Stimulated activated naive B cell treated with anti-CD40 and anti-IgM and Interleukin-4, amounts not matched to agents 10 μg/mL and 1 μg/mL and 100 μg/mL, for 72 hours (primary cell): ENCODE data around the gene B4GALNT4.

Source experiments
- ATAC-seq, 2 donors: fragments of 150-1000 bp; cut with Tn5 transposase; replicated peaks; 2 replicates each; pipeline ENCODE4 v1.10.0; 2021; ENCODE audit warnings: moderate library complexity in 1 of 2
- DNase-seq: peaks from one replicate; pipeline ENCODE4 v3.0.0; 2021
- H3K27ac Mint-ChIP-seq: one replicate; pipeline ENCODE4 v1.8.0; 2022; ENCODE audit warnings: mild to moderate bottlenecking, mixed read lengths
- H3K27me3 Mint-ChIP-seq, 2 donors: one replicate each; pipeline ENCODE4 v1.8.0; 2022; ENCODE audit warnings: mixed read lengths in 2 of 2
- H3K36me3 Mint-ChIP-seq, 2 donors: one replicate each; pipeline ENCODE4 v1.8.0; 2022; ENCODE audit warnings: mixed read lengths in 2 of 2, mild to moderate bottlenecking in 1 of 2
- H3K4me1 Mint-ChIP-seq, 2 donors: one replicate each; pipeline ENCODE4 v1.8.0; 2022; ENCODE audit warnings: mixed read lengths in 2 of 2, mild to moderate bottlenecking in 1 of 2
- H3K4me3 Mint-ChIP-seq, 2 donors: one replicate each; pipeline ENCODE4 v1.8.0; 2022; ENCODE audit warnings: mild to moderate bottlenecking in 2 of 2, mixed read lengths in 2 of 2, moderate library complexity in 1 of 2
- H3K9me3 Mint-ChIP-seq, 2 donors: one replicate each; pipeline ENCODE4 v1.8.0; 2022; ENCODE audit warnings: mixed read lengths in 2 of 2, mild to moderate bottlenecking in 1 of 2

Gene B4GALNT4

DNA sequence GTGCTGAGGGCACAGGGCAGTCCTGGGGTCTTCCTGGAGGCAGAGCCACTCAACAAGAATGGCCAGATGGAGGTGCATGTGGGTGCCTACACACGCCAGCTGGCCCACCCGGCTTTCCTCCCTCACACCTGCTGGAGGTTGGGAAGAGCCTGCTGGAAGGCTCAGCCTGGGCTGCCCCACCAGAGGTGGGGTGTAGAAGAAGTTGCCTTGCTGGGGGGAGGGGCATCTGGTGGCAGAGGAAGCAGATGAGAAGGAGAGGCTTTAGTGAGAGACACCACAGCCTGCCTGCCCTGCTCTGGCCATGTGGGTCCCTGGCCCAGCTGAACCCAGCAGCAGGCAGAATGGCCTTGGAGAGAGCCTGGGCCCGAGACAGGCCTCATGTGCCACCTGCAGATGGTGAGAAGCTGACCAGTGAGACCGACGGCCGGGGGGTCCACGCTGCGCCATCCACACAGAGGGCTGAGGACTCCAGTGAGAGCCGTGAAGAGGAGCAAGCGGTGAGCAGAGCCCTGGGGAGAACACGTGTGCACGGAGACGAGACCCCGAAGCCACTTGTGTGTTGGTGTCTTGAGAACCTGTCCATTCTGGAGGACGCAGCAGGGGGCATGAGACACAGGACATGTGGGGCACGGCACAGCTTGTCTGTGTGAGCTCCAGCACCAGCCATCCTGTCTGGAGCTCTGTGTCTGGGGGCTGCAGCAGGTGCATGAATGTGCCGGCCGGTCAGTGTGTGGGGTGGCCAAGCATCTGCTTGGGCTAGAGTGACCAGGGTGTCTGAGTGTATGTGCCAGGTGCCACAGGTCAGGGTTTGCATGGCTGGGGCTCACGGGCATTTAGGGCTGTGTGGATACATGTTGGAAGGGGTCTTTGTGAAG is 2.7 kb downstream of the B4GALNT4 start:
- Mint-ChIP-seq H3K27me3 (peaks cover 41 to 46% of the 10 kb centered on the region in 2 donors), H3K27ac (peak overlapping the region; percentile 9), H3K9me3 (no peaks in the 10 kb centered on the region), H3K36me3 (peaks cover 0 to 2% of the 10 kb centered on the region in 2 donors), H3K4me1 (peaks cover 7 to 27% of the 10 kb centered on the region in 2 donors), H3K4me3 (no peak overlapping the region)
- DNase-seq, result no peak
- no peak for ATAC-seq

DNA sequence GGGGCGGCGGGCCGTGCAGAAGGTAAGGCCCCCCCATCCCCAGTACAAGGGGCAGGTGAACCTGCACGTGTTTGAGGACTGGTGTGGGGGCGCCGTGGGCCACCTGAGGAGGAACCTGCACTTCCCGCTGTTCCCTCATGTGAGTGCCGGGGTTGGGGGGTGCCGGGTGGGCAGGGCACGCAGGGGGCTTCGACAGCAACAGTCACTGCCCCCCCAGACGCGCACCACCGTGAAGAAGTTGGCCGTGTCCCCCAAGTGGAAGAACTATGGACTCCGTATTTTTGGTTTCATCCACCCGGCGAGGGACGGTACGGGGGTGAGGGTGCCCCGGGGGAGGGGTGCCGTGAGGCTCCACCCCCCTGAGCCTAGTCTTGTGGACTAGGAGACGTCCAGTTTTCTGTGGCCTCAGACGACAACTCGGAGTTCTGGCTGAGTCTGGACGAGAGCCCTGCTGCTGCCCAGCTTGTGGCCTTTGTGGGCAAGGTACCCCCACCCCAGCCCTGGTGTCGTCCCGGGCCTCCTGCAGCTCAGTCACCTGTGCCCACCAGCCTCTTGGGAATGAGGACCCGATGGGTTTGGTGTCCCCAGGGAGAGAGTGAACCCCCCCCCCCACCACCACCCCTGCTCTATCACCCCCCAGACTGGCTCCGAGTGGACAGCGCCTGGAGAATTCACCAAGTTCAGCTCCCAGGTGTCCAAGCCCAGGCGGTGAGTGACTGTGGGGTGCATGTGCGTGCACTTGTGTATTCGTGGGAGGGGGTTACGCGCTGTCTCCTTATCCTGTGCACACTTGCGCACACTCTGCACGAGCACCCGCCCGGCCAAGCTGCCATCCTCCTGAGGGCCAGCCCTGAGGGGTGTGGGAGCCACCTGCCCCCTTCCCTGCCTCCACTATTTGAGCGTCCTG is 3.8 kb downstream of the B4GALNT4 start:
- Mint-ChIP-seq H3K9me3 (no peaks in the 10 kb centered on the region), H3K27me3 (peaks cover 34 to 40% of the 10 kb centered on the region in 2 donors), H3K4me1 (peaks cover 5 to 20% of the 10 kb centered on the region in 2 donors), H3K36me3 (peaks cover 0 to 2% of the 10 kb centered on the region in 2 donors), H3K4me3 (no peak overlapping the region), H3K27ac (no peak overlapping the region)
- DNase-seq (no peak), ATAC-seq (no peak)

DNA sequence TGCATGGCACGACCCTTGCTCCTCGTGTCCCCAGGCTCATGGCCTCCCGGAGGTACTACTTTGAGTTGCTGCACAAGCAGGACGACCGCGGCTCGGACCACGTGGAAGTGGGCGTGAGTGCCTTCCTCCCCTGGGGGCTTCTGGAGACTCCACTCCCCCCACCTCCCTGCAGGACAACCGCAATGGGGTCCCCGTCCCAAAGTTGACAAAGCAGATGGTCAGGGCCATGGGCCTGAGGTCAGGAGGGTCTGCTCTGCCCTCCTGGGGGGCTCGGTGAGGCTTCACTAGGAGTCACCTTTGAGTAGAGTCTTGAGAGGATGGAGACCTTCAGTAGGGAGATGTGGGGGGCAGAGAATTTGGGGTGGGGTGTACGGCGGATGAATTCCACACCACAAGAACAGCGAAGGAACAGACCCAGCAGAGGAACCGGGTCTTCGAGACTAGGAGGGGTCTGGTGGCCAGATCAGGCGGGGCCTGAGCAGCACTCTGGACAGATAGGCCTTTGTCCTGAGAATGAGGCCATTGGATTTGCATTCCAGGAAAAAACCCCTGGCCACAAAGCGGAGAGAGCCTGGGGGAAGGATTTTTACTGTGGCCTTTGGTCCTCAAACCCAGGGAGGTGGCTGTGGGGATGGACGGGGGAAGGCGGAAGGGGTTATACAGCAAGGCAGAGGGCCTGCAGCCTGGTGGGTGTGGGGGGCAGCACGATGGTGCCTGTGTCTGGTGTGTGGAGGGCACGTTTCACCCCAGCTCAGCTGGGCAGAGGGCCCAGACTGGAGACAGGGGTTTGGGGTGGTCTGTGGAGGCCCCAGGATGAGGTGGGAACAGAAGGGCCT is 4.6 kb downstream of the B4GALNT4 start:
- peaks cover 35 to 40% of the 10 kb centered on the region in 2 donors for H3K27me3 Mint-ChIP-seq
- H3K9me3 Mint-ChIP-seq, result no peaks in the 10 kb centered on the region
- ATAC-seq (no peak), DNase-seq (no peak)
- H3K27ac Mint-ChIP-seq, result peak overlapping the region; percentile 39
- H3K4me1 Mint-ChIP-seq, result peaks cover 2 to 14% of the 10 kb centered on the region in 2 donors
- no peaks in the 10 kb centered on the region for H3K36me3 Mint-ChIP-seq
- no peak overlapping the region for H3K4me3 Mint-ChIP-seq

DNA sequence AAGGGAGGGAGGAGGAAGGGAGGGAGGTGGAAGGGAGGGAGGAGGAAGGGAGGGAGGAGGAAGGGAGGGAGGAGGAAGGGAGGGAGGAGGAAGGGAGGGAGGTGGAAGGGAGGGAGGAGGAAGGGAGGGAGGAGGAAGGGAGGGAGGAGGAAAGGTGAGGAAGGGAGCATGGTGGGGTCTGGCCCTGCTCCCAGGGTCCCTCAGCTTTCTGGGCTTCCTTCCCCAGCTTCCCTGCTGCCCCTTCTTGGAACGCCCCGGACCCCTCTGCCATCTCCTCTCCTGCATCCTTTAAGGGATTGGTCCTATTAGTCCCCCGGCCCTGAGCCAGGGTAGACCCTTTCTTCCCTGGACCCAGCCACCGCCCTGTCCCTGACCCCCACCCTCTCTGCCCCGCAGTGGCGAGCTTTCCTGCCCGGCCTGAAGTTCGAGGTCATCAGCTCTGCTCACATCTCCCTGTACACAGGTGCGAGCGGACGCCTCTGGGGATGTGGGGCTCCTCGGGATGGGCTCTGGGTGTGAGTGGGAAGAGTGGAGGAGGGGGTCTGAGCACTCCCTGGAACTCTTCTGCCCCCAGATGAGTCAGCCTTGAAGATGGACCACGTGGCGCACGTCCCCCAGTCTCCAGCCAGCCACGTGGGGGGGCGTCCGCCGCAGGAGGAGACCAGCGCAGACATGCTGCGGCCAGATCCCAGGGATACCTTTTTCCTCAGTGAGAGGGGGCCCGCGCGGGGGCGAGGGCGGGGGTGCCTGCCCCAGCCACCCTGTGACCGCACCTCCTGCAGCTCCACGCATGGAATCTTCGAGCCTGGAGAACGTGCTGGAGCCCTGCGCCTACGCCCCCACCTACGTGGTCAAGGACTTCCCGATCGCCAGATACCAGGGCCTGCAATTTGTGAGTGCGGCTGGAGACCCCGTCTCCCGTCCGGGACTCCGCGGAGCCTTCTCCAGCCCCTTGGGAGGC is 6.0 kb downstream of the B4GALNT4 start:
- DNase-seq (no peak), ATAC-seq (no peak)
- Mint-ChIP-seq H3K36me3 (no peaks in the 10 kb centered on the region), H3K4me1 (peaks cover 2 to 9% of the 10 kb centered on the region in 2 donors), H3K27me3 (peaks cover 33 to 41% of the 10 kb centered on the region in 2 donors), H3K4me3 (no peak overlapping the region), H3K27ac (no peak overlapping the region), H3K9me3 (no peaks in the 10 kb centered on the region)

DNA sequence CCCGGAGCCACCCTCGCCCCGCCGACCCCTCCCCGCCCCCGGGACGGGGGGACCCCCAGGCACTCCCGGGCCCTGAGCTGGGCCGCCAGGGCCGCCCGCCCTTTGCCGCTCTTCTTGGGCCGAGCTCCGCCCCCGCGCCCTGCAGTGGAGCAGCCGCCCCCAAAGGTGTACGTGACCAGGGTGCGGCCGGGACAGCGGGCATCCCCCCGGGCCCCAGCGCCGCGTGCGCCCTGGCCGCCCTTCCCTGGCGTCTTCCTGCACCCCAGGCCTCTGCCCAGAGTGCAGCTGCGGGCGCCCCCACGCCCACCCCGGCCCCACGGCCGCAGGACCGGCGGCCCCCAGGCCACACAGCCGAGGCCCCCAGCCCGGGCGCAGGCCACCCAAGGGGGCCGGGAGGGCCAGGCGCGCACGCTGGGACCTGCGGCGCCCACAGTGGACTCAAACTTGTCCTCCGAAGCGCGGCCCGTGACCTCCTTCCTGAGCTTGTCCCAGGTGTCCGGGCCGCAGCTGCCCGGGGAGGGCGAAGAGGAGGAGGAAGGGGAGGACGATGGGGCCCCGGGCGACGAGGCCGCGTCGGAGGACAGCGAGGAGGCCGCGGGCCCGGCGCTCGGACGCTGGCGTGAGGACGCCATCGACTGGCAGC is 7.4 kb downstream of the B4GALNT4 start:
- H3K4me3 Mint-ChIP-seq, result no peak overlapping the region
- no peak for DNase-seq
- peaks cover 0 to 1% of the 10 kb centered on the region in 2 donors for H3K36me3 Mint-ChIP-seq
- peaks cover 26 to 28% of the 10 kb centered on the region in 2 donors for H3K27me3 Mint-ChIP-seq
- H3K9me3 Mint-ChIP-seq, result no peaks in the 10 kb centered on the region
- H3K4me1 Mint-ChIP-seq, result peaks cover 2 to 5% of the 10 kb centered on the region in 2 donors
- no peak overlapping the region for H3K27ac Mint-ChIP-seq
- ATAC-seq, result no peak

DNA sequence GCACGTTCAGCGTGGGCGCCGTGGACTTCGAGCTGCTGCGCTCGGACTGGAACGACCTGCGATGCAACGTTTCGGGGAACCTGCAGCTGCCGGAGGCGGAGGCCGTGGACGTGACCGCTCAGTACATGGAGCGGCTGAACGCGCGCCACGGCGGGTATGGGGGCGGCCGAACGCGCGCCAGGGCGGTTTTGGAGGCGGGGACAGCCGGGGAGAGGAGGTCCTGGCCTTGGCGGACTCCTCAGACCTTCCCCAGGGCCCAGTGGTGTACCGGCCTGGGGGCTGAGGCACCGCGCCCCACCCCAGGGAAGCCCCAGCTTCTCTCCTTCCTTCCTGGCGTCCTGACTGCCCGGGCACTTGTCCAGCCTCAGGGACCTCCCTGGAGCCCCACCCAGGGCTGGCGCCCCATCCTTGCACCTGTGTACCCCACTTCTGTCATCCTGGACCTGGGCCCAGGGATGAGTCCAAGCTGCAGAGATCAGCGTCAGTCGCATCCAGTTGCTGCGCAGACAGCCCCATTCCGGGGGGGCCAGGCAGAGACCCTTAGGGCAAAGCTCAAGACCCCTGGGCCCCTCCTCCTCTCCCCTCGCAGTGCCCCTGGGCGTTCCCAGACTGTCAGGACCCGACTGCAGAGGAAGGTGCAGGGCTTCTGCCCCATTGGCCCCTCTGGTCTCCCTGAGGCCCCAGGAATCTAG is 8.0 kb downstream of the B4GALNT4 start:
- Mint-ChIP-seq H3K4me3 (no peak overlapping the region), H3K27me3 (peaks cover 24 to 26% of the 10 kb centered on the region in 2 donors), H3K4me1 (peaks cover 4 to 10% of the 10 kb centered on the region in 2 donors), H3K36me3 (peaks cover 0 to 1% of the 10 kb centered on the region in 2 donors), H3K27ac (no peak overlapping the region), H3K9me3 (no peaks in the 10 kb centered on the region)
- ATAC-seq (no peak), DNase-seq (no peak)

DNA sequence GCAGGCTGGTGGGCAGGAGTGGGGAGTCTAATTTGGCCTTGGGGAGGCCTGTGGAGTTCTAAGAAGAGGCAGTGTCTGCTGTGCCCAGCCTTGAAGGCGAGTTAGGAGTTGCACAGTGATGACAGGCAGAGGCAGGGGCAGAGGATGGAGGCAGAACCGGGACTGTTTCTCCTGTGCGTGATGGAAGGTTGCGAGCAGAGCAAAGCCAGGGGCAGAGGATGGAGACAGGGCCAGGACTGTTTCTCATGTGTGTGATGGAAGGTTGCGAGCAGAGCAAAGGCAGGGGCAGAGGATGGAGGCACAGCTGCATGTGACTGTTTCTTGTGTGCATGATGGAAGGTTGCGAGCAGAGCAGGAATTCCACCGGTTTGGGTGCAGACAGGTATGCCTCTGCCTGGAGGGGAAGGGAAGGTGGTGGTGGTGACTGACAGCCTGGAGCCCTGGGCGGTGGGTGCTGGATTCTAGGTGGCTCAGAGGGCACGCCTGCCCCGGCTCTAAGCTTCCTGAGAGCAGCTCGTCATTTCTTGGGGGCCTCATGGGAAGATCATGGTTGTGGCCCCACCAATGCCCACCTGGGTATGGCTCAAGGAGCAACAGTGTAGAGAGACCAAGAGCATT is 8.7 kb downstream of the B4GALNT4 start:
- Mint-ChIP-seq H3K4me1 (peaks cover 4 to 10% of the 10 kb centered on the region in 2 donors), H3K4me3 (no peak overlapping the region), H3K9me3 (no peaks in the 10 kb centered on the region), H3K36me3 (peaks cover 0 to 1% of the 10 kb centered on the region in 2 donors), H3K27ac (no peak overlapping the region), H3K27me3 (peaks cover 24 to 29% of the 10 kb centered on the region in 2 donors)
- ATAC-seq, result no peak
- no peak for DNase-seq

DNA sequence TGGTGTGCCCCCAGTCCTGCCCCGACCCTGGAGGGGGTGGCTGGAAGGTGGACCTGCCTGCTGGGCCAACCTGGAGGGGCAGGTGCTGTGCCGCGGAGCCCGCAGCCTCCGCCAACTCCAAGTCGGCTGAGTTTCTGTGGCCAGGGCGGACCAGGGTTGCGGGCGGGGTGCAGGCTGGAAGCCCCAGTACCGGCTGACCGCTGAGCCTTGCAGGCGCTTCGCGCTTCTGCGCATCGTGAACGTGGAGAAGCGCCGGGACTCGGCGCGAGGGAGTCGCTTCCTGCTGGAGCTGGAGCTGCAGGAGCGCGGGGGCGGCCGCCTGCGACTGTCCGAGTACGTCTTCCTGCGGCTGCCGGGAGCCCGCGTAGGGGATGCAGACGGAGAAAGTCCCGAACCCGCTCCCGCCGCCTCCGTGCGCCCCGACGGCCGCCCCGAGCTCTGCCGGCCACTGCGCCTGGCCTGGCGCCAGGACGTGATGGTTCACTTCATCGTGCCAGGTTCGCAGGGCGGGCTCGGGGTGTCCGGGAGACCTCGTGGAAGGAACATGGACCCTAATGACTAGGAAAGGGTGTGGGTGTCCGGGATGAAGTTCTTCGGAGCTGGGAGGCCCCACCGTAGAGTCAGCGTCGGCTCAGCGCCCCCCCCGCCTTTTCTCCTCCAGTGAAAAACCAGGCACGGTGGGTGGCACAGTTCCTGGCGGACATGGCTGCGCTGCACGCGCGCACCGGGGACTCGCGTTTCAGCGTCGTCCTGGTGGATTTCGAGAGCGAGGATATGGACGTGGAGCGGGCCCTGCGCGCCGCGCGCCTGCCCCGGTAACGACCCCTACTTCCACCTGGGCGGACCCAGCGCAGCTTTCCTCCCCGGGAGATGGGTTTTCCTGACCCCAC is 10.2 kb downstream of the B4GALNT4 start:
- DNase-seq (no peak), ATAC-seq (no peak)
- H3K36me3 Mint-ChIP-seq, result peaks cover 1 to 3% of the 10 kb centered on the region in 2 donors
- H3K4me1 Mint-ChIP-seq, result peaks cover 2 to 6% of the 10 kb centered on the region in 2 donors
- H3K27me3 Mint-ChIP-seq, result peaks cover 30 to 41% of the 10 kb centered on the region in 2 donors
- no peaks in the 10 kb centered on the region for H3K9me3 Mint-ChIP-seq
- no peak overlapping the region for H3K4me3 Mint-ChIP-seq
- no peak overlapping the region for H3K27ac Mint-ChIP-seq

DNA sequence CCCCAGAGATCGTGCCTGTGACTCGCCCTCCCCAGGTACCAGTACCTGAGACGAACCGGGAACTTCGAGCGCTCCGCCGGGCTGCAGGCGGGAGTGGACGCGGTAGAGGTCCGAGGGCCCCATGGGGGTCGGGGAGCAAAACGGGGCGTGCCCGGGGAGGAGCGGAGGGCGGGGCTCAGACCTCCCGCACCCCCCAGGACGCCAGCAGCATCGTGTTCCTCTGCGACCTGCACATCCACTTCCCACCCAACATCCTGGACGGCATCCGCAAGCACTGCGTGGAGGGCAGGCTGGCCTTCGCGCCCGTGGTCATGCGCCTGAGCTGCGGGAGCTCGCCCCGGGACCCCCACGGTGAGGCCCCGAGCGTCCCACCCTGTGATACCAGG is 10.8 kb downstream of the B4GALNT4 start:
- H3K9me3 Mint-ChIP-seq, result no peaks in the 10 kb centered on the region
- ATAC-seq, result no peak

DNA sequence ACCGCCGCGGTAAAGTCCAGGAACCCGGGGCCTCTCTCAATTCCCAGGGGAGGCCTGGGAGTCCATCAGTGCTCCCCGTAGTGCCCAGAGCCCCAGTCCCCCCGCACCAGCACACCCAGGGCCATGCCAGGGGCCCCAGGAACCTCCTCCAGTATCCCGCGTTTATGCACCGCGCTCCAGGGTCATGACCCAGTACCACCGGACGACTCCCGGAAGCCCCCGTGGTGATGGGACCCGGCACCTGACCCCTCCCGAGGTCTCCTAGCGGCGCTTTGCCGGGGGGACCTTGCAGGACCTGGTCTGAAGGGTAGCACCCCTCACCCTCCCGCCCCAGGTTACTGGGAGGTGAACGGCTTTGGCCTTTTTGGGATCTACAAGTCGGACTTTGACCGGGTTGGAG is 11.2 kb downstream of the B4GALNT4 start:
- DNase-seq (no peak), ATAC-seq (no peak)
- Mint-ChIP-seq H3K27ac (no peak overlapping the region), H3K36me3 (peaks cover 1 to 3% of the 10 kb centered on the region in 2 donors), H3K4me3 (no peak overlapping the region), H3K9me3 (no peaks in the 10 kb centered on the region), H3K27me3 (peaks cover 30 to 41% of the 10 kb centered on the region in 2 donors), H3K4me1 (peaks cover 2 to 6% of the 10 kb centered on the region in 2 donors)

More for the DNA sequence above, 10.8 kb downstream of the B4GALNT4 start:
- Mint-ChIP-seq H3K4me1 (peaks cover 2 to 6% of the 10 kb centered on the region in 2 donors), H3K27ac (no peak overlapping the region), H3K27me3 (peaks cover 30 to 41% of the 10 kb centered on the region in 2 donors), H3K4me3 (no peak overlapping the region), H3K36me3 (peaks cover 1 to 3% of the 10 kb centered on the region in 2 donors)
- no peak for DNase-seq

DNA sequence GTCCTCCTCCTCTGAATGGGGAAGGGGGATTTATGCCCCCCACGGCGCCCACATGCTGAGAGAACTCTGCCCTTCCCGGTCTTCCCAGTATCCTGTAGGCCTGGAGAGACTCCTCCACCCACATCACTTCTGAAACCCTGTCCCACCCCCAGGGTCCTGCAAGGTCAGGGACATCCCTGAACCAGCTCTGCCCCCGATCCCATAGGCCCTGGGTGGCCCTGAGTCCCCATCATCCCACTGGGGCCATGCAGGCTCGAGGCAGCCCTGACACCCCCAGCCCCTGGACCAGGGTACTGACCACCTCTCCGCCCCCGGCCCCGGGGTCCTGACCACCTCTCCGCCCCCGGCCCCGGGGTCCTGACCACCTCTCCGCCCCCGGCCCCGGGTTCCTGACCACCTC is 11.7 kb downstream of the B4GALNT4 start:
- Mint-ChIP-seq H3K36me3 (peaks cover 1 to 3% of the 10 kb centered on the region in 2 donors), H3K4me1 (peaks cover 2 to 6% of the 10 kb centered on the region in 2 donors), H3K9me3 (no peaks in the 10 kb centered on the region), H3K4me3 (no peak overlapping the region), H3K27me3 (peaks cover 30 to 41% of the 10 kb centered on the region in 2 donors), H3K27ac (no peak overlapping the region)
- ATAC-seq, result no peak
- DNase-seq, result no peak
